ENCODE measurements around the gene IRF1. TPM values are rescaled to one million over a fixed set of nuclear protein-coding genes. Genes with fewer than 3 reads are reported as not detected.

The IRF1 gene
- total RNA-seq, 2 donors from 2014 or later = 12.2 to 15.5 TPM

- no peak overlapping the region for H3K4me3 ChIP-seq
- 69 to 76% methylated on average over 4 of the region's 4 CpGs for WGBS, 2 donors
- peaks cover 62% of the 10 kb centered on the region for H3K4me1 ChIP-seq
- intact Hi-C loops (cut with DNase I) = no loop called here
- no peaks in the 10 kb centered on the region for H3K36me3 ChIP-seq (replicated peaks in 1 of 2; ENCODE audit: insufficient read depth in 1 of 2, low read depth in 2 of 2)
- ATAC-seq (no peak), DNase-seq (no peak)
- H3K9me3 ChIP-seq = no peaks in the 10 kb centered on the region
- H3K27me3 ChIP-seq = no peaks in the 10 kb centered on the region
- H3K27ac ChIP-seq = peak overlapping the region; percentile 96 to 99 (median 98)
- TF ChIP-seq POLR2A (IDR thresholded peaks at IDR 0.05) (no peak), CTCF (IDR thresholded peaks at IDR 0.05) (no peak)
These were observed 8.2 kb upstream of the IRF1 start for GRCh38 chr5:132498686-132499271.

GRCh38 chr5:132498152-132498551 lies 7.6 kb upstream of the IRF1 start:
- TF ChIP-seq CTCF (IDR thresholded peaks at IDR 0.05) (no peak), POLR2A (IDR thresholded peaks at IDR 0.05) (peak in 2 of 3 donors; percentile 45 to 54)
- ATAC-seq (no peak), DNase-seq (peak; percentile 60 to 74 (median 71))
- intact Hi-C loops (cut with DNase I) = no loop called here
- Histone ChIP-seq H3K27ac (peak overlapping the region; percentile 96 to 99 (median 98)), H3K4me3 (no peak overlapping the region), H3K27me3 (no peaks in the 10 kb centered on the region), H3K9me3 (no peaks in the 10 kb centered on the region), H3K4me1 (peaks cover 62% of the 10 kb centered on the region), H3K36me3 (replicated peaks in 1 of 2; ENCODE audit: insufficient read depth in 1 of 2, low read depth in 2 of 2) (no peaks in the 10 kb centered on the region)
- 53 to 75% methylated on average over 2 to 3 of the region's 3 CpGs for WGBS, 2 donors

GRCh38 chr5:132497488-132497997 lies 7.0 kb upstream of the IRF1 start:
- peak; percentile 28 for ATAC-seq
- Histone ChIP-seq H3K27ac (peak overlapping the region; percentile 96 to 99 (median 98)), H3K4me3 (peak overlapping the region; percentile 67 to 77), H3K4me1 (peaks cover 61% of the 10 kb centered on the region), H3K9me3 (no peaks in the 10 kb centered on the region), H3K36me3 (replicated peaks in 1 of 2; ENCODE audit: insufficient read depth in 1 of 2, low read depth in 2 of 2) (no peaks in the 10 kb centered on the region), H3K27me3 (no peaks in the 10 kb centered on the region)
- DNase-seq = peak; percentile 68 to 83 (median 76)
- TF ChIP-seq POLR2A (IDR thresholded peaks at IDR 0.05) = no peak
- TF ChIP-seq CTCF (IDR thresholded peaks at IDR 0.05) = no peak
- intact Hi-C loops (cut with DNase I) = no loop called here
- WGBS, 2 donors = 16 to 22% methylated on average over 4 to 6 of the region's 6 CpGs

- Histone ChIP-seq H3K4me3 (peak overlapping the region; percentile 67 to 77), H3K4me1 (peaks cover 56% of the 10 kb centered on the region)
- intact Hi-C loops (cut with DNase I) = no loop called here
These were observed 6.3 kb upstream of the IRF1 start for GRCh38 chr5:132496631-132497487.

More at GRCh38 chr5:132496631-132497487, 6.3 kb upstream of the IRF1 start:
- DNase-seq (peak; percentile 89 to 94 (median 93)), ATAC-seq (peak; percentile 67)
- no peaks in the 10 kb centered on the region for H3K36me3 ChIP-seq (replicated peaks in 1 of 2; ENCODE audit: insufficient read depth in 1 of 2, low read depth in 2 of 2)
- H3K27me3 ChIP-seq = no peaks in the 10 kb centered on the region
- TF ChIP-seq CTCF (IDR thresholded peaks at IDR 0.05) = peak in 2 of 7 experiments; percentile 8
- TF ChIP-seq POLR2A (IDR thresholded peaks at IDR 0.05) = peak in 2 of 3 donors; percentile 63 to 66
- WGBS, 2 donors = 1 to 2% methylated on average over 16 to 49 of the region's 62 CpGs
- no peaks in the 10 kb centered on the region for H3K9me3 ChIP-seq
- peak overlapping the region; percentile 96 to 99 (median 98) for H3K27ac ChIP-seq
